ENCODE data around the gene RICTOR. TPM values are rescaled to one million over a fixed set of nuclear protein-coding genes. Genes with fewer than 3 reads are reported as not detected.

Gene RICTOR, protein sequence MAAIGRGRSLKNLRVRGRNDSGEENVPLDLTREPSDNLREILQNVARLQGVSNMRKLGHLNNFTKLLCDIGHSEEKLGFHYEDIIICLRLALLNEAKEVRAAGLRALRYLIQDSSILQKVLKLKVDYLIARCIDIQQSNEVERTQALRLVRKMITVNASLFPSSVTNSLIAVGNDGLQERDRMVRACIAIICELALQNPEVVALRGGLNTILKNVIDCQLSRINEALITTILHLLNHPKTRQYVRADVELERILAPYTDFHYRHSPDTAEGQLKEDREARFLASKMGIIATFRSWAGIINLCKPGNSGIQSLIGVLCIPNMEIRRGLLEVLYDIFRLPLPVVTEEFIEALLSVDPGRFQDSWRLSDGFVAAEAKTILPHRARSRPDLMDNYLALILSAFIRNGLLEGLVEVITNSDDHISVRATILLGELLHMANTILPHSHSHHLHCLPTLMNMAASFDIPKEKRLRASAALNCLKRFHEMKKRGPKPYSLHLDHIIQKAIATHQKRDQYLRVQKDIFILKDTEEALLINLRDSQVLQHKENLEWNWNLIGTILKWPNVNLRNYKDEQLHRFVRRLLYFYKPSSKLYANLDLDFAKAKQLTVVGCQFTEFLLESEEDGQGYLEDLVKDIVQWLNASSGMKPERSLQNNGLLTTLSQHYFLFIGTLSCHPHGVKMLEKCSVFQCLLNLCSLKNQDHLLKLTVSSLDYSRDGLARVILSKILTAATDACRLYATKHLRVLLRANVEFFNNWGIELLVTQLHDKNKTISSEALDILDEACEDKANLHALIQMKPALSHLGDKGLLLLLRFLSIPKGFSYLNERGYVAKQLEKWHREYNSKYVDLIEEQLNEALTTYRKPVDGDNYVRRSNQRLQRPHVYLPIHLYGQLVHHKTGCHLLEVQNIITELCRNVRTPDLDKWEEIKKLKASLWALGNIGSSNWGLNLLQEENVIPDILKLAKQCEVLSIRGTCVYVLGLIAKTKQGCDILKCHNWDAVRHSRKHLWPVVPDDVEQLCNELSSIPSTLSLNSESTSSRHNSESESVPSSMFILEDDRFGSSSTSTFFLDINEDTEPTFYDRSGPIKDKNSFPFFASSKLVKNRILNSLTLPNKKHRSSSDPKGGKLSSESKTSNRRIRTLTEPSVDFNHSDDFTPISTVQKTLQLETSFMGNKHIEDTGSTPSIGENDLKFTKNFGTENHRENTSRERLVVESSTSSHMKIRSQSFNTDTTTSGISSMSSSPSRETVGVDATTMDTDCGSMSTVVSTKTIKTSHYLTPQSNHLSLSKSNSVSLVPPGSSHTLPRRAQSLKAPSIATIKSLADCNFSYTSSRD (N-terminal part only)
- 8.5 and 9.1 TPM in 2 replicates for total RNA-seq

DNA sequence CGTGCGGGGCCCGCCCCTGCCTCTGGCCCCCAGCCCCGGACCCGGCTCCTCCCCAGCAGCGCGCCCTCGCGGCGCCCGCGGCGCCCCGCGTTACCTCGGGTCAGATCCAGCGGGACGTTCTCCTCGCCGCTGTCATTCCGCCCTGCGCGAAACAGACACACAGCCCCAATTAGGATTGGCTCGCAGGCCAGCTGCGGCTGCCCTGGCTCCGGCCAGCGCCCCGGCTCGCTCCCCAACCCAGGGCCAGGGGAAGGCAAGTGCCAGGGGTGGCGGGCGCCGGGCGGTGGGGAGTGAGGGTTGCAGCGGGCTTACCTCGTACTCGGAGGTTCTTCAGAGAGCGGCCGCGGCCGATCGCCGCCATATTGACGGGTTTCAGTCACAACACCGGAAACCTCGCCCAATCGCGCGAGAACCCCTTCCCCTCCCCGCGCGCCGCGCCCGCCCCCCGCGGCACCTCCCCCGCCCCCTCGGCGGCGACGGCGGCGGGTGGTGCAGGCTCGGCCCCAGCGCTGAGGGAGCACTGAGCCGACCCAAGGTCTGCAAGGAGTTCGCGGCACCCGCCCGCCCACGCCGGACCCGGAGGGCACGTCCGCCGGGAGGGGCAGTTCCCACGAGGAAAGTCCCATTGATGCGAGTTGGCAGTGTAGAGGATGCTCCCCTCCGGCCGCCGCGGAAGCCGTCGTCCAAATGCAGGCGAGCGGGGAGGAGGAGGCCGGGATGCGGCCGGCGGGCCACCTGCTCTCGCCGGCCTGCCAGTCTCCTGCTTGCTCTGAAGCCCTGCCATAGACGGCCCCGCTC, at the start of gene RICTOR:
Gene RICTOR, minus strand, starts transcription at position 383 of the 798 bp plus-strand sequence. Its CDS starts 22 bp downstream, at position 361.

Other genes with a start within 250 kb of the RICTOR start
- gene OSMR, start 228.4 kb downstream of the RICTOR start, total RNA-seq: 19.9 and 21.0 TPM in 2 replicates
- gene FYB1, start 145.2 kb upstream of the RICTOR start, total RNA-seq: not detected in 2 replicates

Data from bronchus fibroblast of lung (primary cell).